H1 (cell line): ENCODE results near the gene SLC25A34. TPM values are rescaled to one million over a fixed set of nuclear protein-coding genes. Genes with fewer than 3 reads are reported as not detected.

ENCODE experiments used
- CTCF ChIA-PET: fragments of 300-600 bp; sonication (Branson Sonifier 250); formaldehyde crosslinking; loops from one replicate; lab custom pipeline; 2021; ENCODE audit not compliant: partially characterized antibody; lab: Charles Lee
- POLR2A ChIA-PET: fragments of 300-600 bp; sonication (Branson Sonifier 250); formaldehyde crosslinking; loops from one replicate; lab custom pipeline; 2021; ENCODE audit warnings: inconsistent platforms; ENCODE audit not compliant: partially characterized antibody; lab: Charles Lee
- DNase-seq, 2 experiments: peaks; one replicate each; pipeline versions ENCODE4 v3.0.0 to v3.0.0-alpha.2; 2010 to 2022; ENCODE audit warnings: low spot score in 2 of 2, low read depth in 1 of 2, mixed read lengths in 1 of 2
- FAIRE-seq: peaks from 2 replicates; lab custom pipeline; 2011; peaks lifted over from hg19 to GRCh38; lab: Jason Lieb, UNC
- H2AFZ ChIP-seq: 2 replicates; pipeline ENCODE4 v1.8.1; 2012; ENCODE audit warnings: low read length, inconsistent platforms
- H2AK5ac ChIP-seq: 2 replicates; pipeline ENCODE4 v1.6.1; 2013; ENCODE audit warnings: low read depth, low read length
- H2BK120ac ChIP-seq: replicated peaks from 2 replicates; pipeline ENCODE3; 2013; ENCODE audit warnings: low read depth, low read length, inconsistent platforms
- H2BK12ac ChIP-seq: 2 replicates; pipeline ENCODE4 v1.6.1; 2013; ENCODE audit warnings: low read depth, low read length
- H2BK15ac ChIP-seq: 2 replicates; pipeline ENCODE4 v1.6.1; 2013; ENCODE audit warnings: low read length
- H2BK20ac ChIP-seq: 2 replicates; pipeline ENCODE4 v1.6.1; 2013; ENCODE audit warnings: low read length
- H2BK5ac ChIP-seq: 2 replicates; pipeline ENCODE4 v1.6.1; 2013; ENCODE audit warnings: low read depth, low read length
- H3K14ac ChIP-seq: 2 replicates; pipeline ENCODE4 v1.6.1; 2013; ENCODE audit warnings: inconsistent platforms; ENCODE audit not compliant: insufficient read length
- H3K18ac ChIP-seq: 2 replicates; pipeline ENCODE4 v1.6.1; 2013; ENCODE audit warnings: low read length; ENCODE audit errors: extremely low read depth
- H3K23ac ChIP-seq: 2 replicates; pipeline ENCODE4 v1.6.1; 2013; ENCODE audit warnings: inconsistent platforms; ENCODE audit not compliant: insufficient read length
- H3K23me2 ChIP-seq: 2 replicates; pipeline ENCODE4 v1.6.1; 2013; ENCODE audit warnings: low read depth, low read length
- H3K27ac ChIP-seq: 2 replicates; pipeline ENCODE4 v1.6.1; 2011; ENCODE audit warnings: low read depth, low read length, inconsistent platforms
- H3K27me3 ChIP-seq, 4 experiments: replicated peaks in 1 of 4; 1 replicate in 1 of 4; 2 replicates in 3 of 4; pipeline versions ENCODE4 v1.6.1 to v1.8.1; 2011 to 2013; ENCODE audit warnings: low read length in 3 of 4, mild to moderate bottlenecking in 3 of 4, inconsistent platforms in 2 of 4, mixed read lengths in 2 of 4, moderate library complexity in 1 of 4; ENCODE audit not compliant: control insufficient read depth in 3 of 4, insufficient read depth in 3 of 4; ENCODE audit errors: extremely low read depth in 1 of 4
- H3K36me3 ChIP-seq, 4 experiments: 2 replicates each; pipeline versions ENCODE4 v1.6.1 to v1.8.1; 2011 to 2013; ENCODE audit warnings: mild to moderate bottlenecking in 4 of 4, low read length in 3 of 4, moderate library complexity in 2 of 4, control low read depth in 1 of 4, inconsistent platforms in 1 of 4; ENCODE audit not compliant: insufficient read depth in 4 of 4, control insufficient read depth in 2 of 4
- H3K4ac ChIP-seq: replicated peaks from 2 replicates; pipeline ENCODE3; 2013; ENCODE audit warnings: low read length, low read depth, mixed read lengths, inconsistent platforms; ENCODE audit not compliant: insufficient read length
- H3K4me1 ChIP-seq, 4 experiments: replicated peaks in 1 of 4; 1 replicate in 1 of 4; 2 replicates in 3 of 4; pipeline versions ENCODE4 v1.6.1 to v1.8.1; 2011 to 2013; ENCODE audit warnings: low read length in 3 of 4, inconsistent platforms in 2 of 4, mixed read lengths in 1 of 4; ENCODE audit not compliant: insufficient read depth in 4 of 4, control insufficient read depth in 3 of 4
- H3K4me2 ChIP-seq, 2 experiments: 2 replicates each; pipeline versions ENCODE4 v1.6.1 to v1.8.1; 2011 to 2013; ENCODE audit warnings: low read depth in 2 of 2, low read length in 2 of 2, control low read depth in 1 of 2, inconsistent platforms in 1 of 2, mild to moderate bottlenecking in 1 of 2; ENCODE audit not compliant: insufficient read depth in 1 of 2
- H3K4me3 ChIP-seq, 4 experiments: fragments of 200-600, 300-600 bp in 1 of 4; sonication (generic), shearing (Covaris generic), sonication (Bioruptor Twin) in 1 of 4; 2 replicates each; pipeline versions ENCODE4 v1.5.1 to v1.8.1; 2011 to 2016; ENCODE audit warnings: low read length in 4 of 4, low read depth in 3 of 4, control low read depth in 2 of 4, inconsistent platforms in 2 of 4, mild to moderate bottlenecking in 2 of 4, mixed read lengths in 1 of 4, moderate library complexity in 1 of 4; ENCODE audit not compliant: insufficient read depth in 2 of 4; ENCODE audit errors: extremely low read depth in 1 of 4
- H3K56ac ChIP-seq: replicated peaks from 2 replicates; pipeline ENCODE3; 2013; ENCODE audit warnings: low read depth, mild to moderate bottlenecking, mixed read lengths, low read length, inconsistent platforms; ENCODE audit not compliant: insufficient read length
- H3K79me1 ChIP-seq: 2 replicates; pipeline ENCODE4 v1.6.1; 2013; ENCODE audit warnings: low read depth, low read length, control low read depth
- H3K79me2 ChIP-seq, 2 experiments: 2 replicates each; pipeline versions ENCODE4 v1.6.1 to v1.8.1; 2012 to 2013; ENCODE audit warnings: low read length in 2 of 2, mild to moderate bottlenecking in 2 of 2, inconsistent platforms in 1 of 2; ENCODE audit not compliant: insufficient read depth in 2 of 2, control insufficient read depth in 1 of 2
- H3K9ac ChIP-seq, 4 experiments: replicated peaks in 1 of 4; 1 replicate in 1 of 4; 2 replicates in 3 of 4; pipeline versions ENCODE4 v1.6.1 to v1.8.1; 2011 to 2013; ENCODE audit warnings: low read depth in 3 of 4, low read length in 3 of 4, control low read depth in 2 of 4, mild to moderate bottlenecking in 2 of 4, moderate library complexity in 2 of 4, inconsistent platforms in 1 of 4; ENCODE audit errors: extremely low read depth in 1 of 4
- H3K9me3 ChIP-seq, 2 experiments: 2 replicates each; pipeline versions ENCODE4 v1.6.1 to v1.8.1; 2012 to 2013; ENCODE audit warnings: mild to moderate bottlenecking in 2 of 2, moderate library complexity in 2 of 2, control low read depth in 1 of 2, inconsistent platforms in 1 of 2, low read depth in 1 of 2, low read length in 1 of 2, mixed read lengths in 1 of 2; ENCODE audit not compliant: insufficient read depth in 2 of 2
- H4K20me1 ChIP-seq, 2 experiments: replicated peaks in 1 of 2; 2 replicates each; pipeline versions ENCODE3 to v1.8.1; 2011 to 2013; ENCODE audit warnings: inconsistent platforms in 2 of 2, low read length in 2 of 2, mild to moderate bottlenecking in 1 of 2; ENCODE audit not compliant: insufficient read depth in 2 of 2, control insufficient read depth in 1 of 2
- H4K5ac ChIP-seq: 2 replicates; pipeline ENCODE4 v1.6.1; 2013; ENCODE audit warnings: low read length, low read depth, mixed read lengths, inconsistent platforms; ENCODE audit not compliant: insufficient read length
- H4K8ac ChIP-seq: 2 replicates; pipeline ENCODE4 v1.8.0; 2013; ENCODE audit warnings: mild to moderate bottlenecking, moderate library complexity, low read length, inconsistent platforms; ENCODE audit not compliant: insufficient read depth; ENCODE audit errors: extremely low read depth
- H4K91ac ChIP-seq: replicated peaks from 2 replicates; pipeline ENCODE3; 2013; ENCODE audit warnings: low read length, mixed read lengths, inconsistent platforms; ENCODE audit not compliant: insufficient read length
- BACH1 ChIP-seq: IDR thresholded peaks from 2 replicates; pipeline ENCODE4 v1.6.1; 2012; ENCODE audit warnings: low read length, improper control_type of control experiment
- GTF2F1 ChIP-seq: IDR thresholded peaks from 2 replicates; pipeline ENCODE4 v1.6.1; 2012; ENCODE audit warnings: low read depth, low read length, improper control_type of control experiment, borderline replicate concordance
- POLR2A ChIP-seq, 2 experiments: IDR thresholded peaks; 1 replicate in 1 of 2; 2 replicates in 1 of 2; pipeline ENCODE4 v1.6.1; 2011; ENCODE audit warnings: low read depth in 2 of 2, low read length in 2 of 2, mild to moderate bottlenecking in 2 of 2; ENCODE audit errors: control extremely low read depth in 1 of 2
- RXRA ChIP-seq: IDR thresholded peaks from 2 replicates; pipeline ENCODE4 v1.6.1; 2011; ENCODE audit warnings: low read depth, mild to moderate bottlenecking, low read length, moderate library complexity; ENCODE audit not compliant: insufficient read depth
- WGBS, 2 experiments: shearing (Covaris generic) in 1 of 2; methylation state at CpG; one replicate each; pipeline versions ENCODE4 v1.1.6 to v1.1.7; 2013 to 2015; ENCODE audit warnings: low lambda C conversion rate in 2 of 2, mixed read lengths in 2 of 2, inconsistent platforms in 1 of 2, low coverage in 1 of 2, missing lambda C conversion rate in 1 of 2; ENCODE audit not compliant: insufficient replicate concordance in 2 of 2, insufficient coverage in 1 of 2, insufficient read length in 1 of 2; ENCODE audit errors: extremely low coverage in 1 of 2, missing lambda C conversion rate in 1 of 2; 5-methylcytosine and 5-hydroxymethylcytosine counted together
- polyA plus RNA-seq, 7 experiments: library from polyadenylated mRNA; depleted of rRNA in 3 of 7; stranded (reverse) in 5 of 7; unstranded in 2 of 7; fragments of >200 nt in 5 of 7; fragments of 200-250 nt in 2 of 7; gene quantifications; 1 replicate in 5 of 7; 2 replicates in 1 of 7; 4 replicates in 1 of 7; pipeline versions ENCODE4 v1.2.1 to v1.2.3, GENCODE V29; 2011 to 2013; ENCODE audit warnings: missing spikeins in 2 of 7, mixed read lengths in 2 of 7
- total RNA-seq: library from RNA; stranded (reverse); fragmentation: NEBNext Ultra II Directional; extraction: Animal tissue kit (Norgen Biotek cat#: 25700); gene quantifications from 2 replicates; pipeline ENCODE4 v1.2.1, GENCODE V29; 2021
- TF ChIP-seq, protein P1 (sequence below), 3 experiments: IDR thresholded peaks; 1 replicate in 2 of 3; 2 replicates in 1 of 3; pipeline versions ENCODE4 v1.5.1 to v1.6.1; 2011; ENCODE audit warnings: low read length in 3 of 3, mild to moderate bottlenecking in 3 of 3, inconsistent platforms in 2 of 3, low read depth in 1 of 3, moderate library complexity in 1 of 3; ENCODE audit not compliant: insufficient read depth in 1 of 3; ENCODE audit errors: control extremely low read depth in 1 of 3

Gene SLC25A34
- total and polyA plus RNA-seq, 2 of the 8 experiments (the other 6 are each of a cell fraction or from before 2014, with no cell fraction given): 0.48 to 0.62 TPM

DNA sequence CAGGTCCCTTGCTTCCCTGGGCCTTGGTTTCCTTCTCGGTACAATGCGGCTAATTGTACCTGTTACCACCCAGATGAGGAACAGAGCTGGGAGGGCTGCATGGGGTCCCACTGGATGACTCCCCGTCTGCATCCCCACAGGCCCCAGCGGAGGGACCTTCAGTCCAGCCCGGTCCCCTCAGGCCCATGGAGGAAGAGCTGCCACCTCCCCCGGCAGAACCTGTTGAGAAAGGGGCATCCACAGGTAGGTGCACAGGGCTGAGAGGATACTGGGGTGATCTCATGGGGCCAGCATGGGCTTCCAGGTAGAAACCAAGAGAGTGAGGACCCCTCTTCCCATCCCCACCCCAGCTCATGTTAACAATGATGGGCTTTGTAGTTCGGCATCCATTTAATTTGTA, 32.3 kb downstream of the SLC25A34 start:
- H2BK5ac ChIP-seq: no peak overlapping the region
- no peak overlapping the region for H2AFZ ChIP-seq
- H3K23me2 ChIP-seq: no peaks in the 10 kb centered on the region
- H3K36me3 ChIP-seq: peaks cover 25 to 82% (median 51%) of the 10 kb centered on the region in 4 experiments
- peaks cover 0 to 8% of the 10 kb centered on the region in 2 experiments; a peak in 1 of 4 replicates for H3K79me2 ChIP-seq
- no peak overlapping the region for H3K4me3 ChIP-seq
- H4K5ac ChIP-seq: no peak overlapping the region
- no peak overlapping the region for H3K4me2 ChIP-seq
- no peaks in the 10 kb centered on the region for H3K9me3 ChIP-seq
- H2AK5ac ChIP-seq: no peak overlapping the region
- CTCF ChIA-PET: interaction anchor here (0.8 to 1.5 kb wide), 2 partner anchors 10 to 27 kb away, joined by 3 to 4 read pairs; no protein-coding TSS in a partner anchor
- peaks cover 5 to 12% of the 10 kb centered on the region in 2 experiments for H4K20me1 ChIP-seq
- no peak for DNase-seq
- no peaks in the 10 kb centered on the region; a peak in 2 of 7 replicates for H3K4me1 ChIP-seq
- H2BK20ac ChIP-seq: no peak overlapping the region
- no peaks in the 10 kb centered on the region for H3K27me3 ChIP-seq
- no peak overlapping the region for H3K9ac ChIP-seq
- H4K8ac ChIP-seq: no peak overlapping the region
- H3K56ac ChIP-seq: no peak overlapping the region
- no peak overlapping the region for H3K18ac ChIP-seq
- H3K27ac ChIP-seq: no peak overlapping the region
- no peak overlapping the region for H2BK120ac ChIP-seq
- H3K4ac ChIP-seq: no peak overlapping the region
- no peak overlapping the region for H3K23ac ChIP-seq
- H3K79me1 ChIP-seq: peaks cover 8% of the 10 kb centered on the region
- 92% methylated on average over 4 of the region's 7 CpGs; no CpG with 5 or more reads in 1 of the 2 experiments for WGBS, 2 experiments
- POLR2A ChIA-PET: interaction anchor here (1.6 to 5.3 kb wide), 4 partner anchors 9 to 19 kb away, joined by 7 to 37 read pairs (median 10); no protein-coding TSS in a partner anchor
- TF ChIP-seq POLR2A (IDR thresholded peaks at IDR 0.05; ENCODE audit: control extremely low read depth in 1 of 2, low read depth in 2 of 2, low read length in 2 of 2) (peak in 1 of 2 experiments; percentile 36; a peak in 1 of 3 replicates), GTF2F1 (no peak), RXRA (no peak), BACH1 (no peak)
- TF ChIP-seq, protein P1, sequence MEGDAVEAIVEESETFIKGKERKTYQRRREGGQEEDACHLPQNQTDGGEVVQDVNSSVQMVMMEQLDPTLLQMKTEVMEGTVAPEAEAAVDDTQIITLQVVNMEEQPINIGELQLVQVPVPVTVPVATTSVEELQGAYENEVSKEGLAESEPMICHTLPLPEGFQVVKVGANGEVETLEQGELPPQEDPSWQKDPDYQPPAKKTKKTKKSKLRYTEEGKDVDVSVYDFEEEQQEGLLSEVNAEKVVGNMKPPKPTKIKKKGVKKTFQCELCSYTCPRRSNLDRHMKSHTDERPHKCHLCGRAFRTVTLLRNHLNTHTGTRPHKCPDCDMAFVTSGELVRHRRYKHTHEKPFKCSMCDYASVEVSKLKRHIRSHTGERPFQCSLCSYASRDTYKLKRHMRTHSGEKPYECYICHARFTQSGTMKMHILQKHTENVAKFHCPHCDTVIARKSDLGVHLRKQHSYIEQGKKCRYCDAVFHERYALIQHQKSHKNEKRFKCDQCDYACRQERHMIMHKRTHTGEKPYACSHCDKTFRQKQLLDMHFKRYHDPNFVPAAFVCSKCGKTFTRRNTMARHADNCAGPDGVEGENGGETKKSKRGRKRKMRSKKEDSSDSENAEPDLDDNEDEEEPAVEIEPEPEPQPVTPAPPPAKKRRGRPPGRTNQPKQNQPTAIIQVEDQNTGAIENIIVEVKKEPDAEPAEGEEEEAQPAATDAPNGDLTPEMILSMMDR (IDR thresholded peaks at IDR 0.05; ENCODE audit: control extremely low read depth in 1 of 3, insufficient read depth in 1 of 3, low read depth in 1 of 3, low read length in 3 of 3): no peak
- TF ChIP-seq, all 59 proteins: peak for 1
- H3K14ac ChIP-seq: no peak overlapping the region
- no peak overlapping the region for H2BK12ac ChIP-seq
- H4K91ac ChIP-seq: no peak overlapping the region
- no peak overlapping the region for H2BK15ac ChIP-seq
- FAIRE-seq: no peak
